HG03039 (cell line): ENCODE data around the gene HPS4.

Source experiments
- ATAC-seq: cut with Tn5 transposase; IDR thresholded peaks from one replicate; pipeline ENCODE4 v1.9.1; 2021; ENCODE audit warnings: mild to moderate bottlenecking, moderate library complexity; ENCODE audit not compliant: unreplicated experiment

Gene HPS4

GRCh38 chr22:26499188-26499703 lies 15.7 kb upstream of the HPS4 start:
- no peak for ATAC-seq

DNA sequence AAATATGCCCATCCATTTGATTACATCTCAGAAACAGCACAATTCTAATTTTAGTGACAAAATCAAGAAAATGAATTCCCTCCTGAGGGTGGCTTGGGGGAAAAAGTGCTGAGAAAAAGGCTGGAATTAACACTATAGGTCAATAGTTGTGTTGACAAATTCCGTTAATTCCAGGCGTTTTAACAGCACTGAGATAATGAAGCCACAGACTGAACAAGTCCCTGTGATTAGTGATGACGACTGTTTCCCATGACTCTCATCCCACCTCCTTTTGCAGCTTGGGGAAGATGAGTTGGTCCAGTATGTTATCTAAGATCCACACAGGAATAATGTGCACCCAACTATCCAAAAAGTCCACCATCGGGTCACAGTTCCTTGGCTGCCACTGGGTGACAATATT lies 12.9 kb upstream of the HPS4 start:
- no peak for ATAC-seq

DNA sequence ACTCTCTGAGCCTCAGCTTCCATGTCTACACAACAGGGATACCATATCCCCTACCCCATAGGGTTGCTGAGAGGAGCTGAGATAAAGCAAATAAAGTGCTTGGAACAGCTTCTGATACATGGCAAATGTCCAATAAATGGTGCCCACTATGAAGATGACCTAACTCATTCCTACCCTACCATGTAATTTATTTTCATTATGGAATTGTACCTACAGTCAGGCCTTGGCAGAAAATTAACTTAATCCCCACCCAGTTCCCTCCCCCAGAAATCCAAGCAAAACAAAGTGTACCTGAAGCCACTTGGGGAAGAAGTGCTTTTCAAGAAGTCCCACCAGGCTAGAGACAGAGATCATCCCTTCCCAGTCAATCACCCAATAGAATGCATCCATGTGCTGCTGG lies 10.9 kb upstream of the HPS4 start:
- ATAC-seq: no peak

- no peak for ATAC-seq
Observed at GRCh38 chr22:26492220-26492619, 8.6 kb upstream of the HPS4 start.

GRCh38 chr22:26489447-26490036 lies 6.0 kb upstream of the HPS4 start:
- ATAC-seq: no peak

DNA sequence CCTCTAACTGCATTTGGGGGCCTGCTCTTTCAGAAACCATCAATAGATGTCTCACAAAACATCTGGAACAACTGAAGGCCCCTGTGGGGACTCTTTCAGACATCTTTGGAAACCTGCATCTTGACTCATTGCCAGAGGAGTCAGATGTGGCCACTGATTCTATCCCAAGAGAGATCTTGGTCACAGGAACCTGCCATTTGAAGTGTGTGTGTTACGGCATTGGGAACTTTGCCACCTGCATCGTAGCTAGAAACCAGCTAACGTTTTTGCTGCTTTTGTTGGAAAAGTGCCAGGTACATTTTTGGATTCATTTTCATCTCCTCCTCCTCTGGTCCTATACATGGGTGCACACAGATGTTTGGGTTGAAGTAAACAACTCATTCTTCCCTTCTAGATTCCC lies 4.4 kb upstream of the HPS4 start:
- no peak for ATAC-seq

- ATAC-seq: no peak
Observed at GRCh38 chr22:26486394-26486793, 2.8 kb upstream of the HPS4 start.

DNA sequence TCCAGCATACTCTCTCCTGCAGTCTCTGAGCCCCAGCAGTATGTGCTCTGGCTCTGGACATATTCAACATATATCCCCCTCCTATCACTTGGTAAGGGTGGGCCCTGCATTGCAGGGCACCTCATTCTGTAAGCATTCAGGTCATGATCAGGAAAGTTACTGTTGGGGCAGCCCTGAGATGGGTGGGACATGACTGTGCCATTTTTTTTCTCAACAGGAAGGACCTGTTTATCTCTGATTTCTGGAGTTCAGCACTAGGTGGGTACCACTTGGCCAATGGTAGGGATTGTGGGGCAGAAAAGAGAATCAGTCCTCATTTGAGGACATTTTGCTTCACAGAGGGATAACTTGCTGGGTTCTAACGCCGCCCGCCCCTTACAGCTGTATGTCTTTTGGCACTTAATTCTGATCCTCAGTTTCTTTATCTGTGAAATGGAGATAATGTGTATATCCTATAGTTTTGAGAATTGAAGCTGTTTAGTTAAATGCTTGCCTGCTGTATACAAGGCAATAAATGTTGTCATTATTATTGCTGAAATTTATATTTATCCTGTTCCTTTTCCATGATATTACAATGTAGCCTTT lies 2.3 kb upstream of the HPS4 start:
- no peak for ATAC-seq

GRCh38 chr22:26485013-26485412 lies 1.4 kb upstream of the HPS4 start:
- no peak for ATAC-seq

DNA sequence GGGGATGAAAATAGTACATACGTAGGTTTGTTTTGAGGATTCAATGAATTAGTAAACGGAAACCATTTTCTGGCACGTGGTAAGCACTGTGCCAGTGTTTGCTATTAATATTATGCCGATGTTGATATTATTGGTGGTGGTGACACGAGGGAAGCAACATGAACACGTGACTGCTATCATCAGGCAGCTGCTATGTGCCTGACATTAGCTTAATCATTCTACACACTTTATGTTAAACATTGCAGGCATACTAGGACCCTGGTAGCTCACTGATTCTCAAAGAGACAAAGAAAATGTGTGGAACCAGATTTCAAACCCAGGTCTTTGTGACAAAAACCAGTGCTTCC lies 750 bp upstream of the HPS4 start:
- no peak for ATAC-seq

GRCh38 chr22:26483043-26483438 lies 542 bp downstream of the HPS4 start:
- ATAC-seq: no peak

- ATAC-seq: no peak
Observed at GRCh38 chr22:26482161-26482560, 1.4 kb downstream of the HPS4 start.

DNA sequence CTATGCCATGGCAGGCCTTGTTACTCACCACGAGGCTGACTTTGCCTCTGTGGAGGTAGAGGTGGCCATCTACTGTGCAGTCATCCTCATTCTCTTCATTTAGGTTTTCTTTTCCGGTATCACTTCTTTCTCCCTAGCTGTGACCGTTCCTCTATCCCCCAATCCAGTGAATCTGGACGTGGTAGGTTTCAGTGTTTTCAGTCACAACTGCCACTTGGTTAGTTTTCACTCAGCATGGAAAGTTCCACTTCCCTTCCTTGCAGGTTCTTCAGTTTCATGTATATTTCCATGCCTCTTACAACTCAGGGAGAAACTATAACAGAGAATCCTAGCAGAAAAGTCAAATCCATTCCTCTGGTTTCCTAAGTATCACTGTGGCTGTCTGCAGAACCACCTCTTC lies 1.9 kb downstream of the HPS4 start:
- no peak for ATAC-seq

- no peak for ATAC-seq
Observed at GRCh38 chr22:26481112-26481693, 2.4 kb downstream of the HPS4 start.

GRCh38 chr22:26480611-26480932 lies 3.0 kb downstream of the HPS4 start:
- no peak for ATAC-seq

- ATAC-seq: no peak
Observed at GRCh38 chr22:26479792-26480610, 3.6 kb downstream of the HPS4 start.

DNA sequence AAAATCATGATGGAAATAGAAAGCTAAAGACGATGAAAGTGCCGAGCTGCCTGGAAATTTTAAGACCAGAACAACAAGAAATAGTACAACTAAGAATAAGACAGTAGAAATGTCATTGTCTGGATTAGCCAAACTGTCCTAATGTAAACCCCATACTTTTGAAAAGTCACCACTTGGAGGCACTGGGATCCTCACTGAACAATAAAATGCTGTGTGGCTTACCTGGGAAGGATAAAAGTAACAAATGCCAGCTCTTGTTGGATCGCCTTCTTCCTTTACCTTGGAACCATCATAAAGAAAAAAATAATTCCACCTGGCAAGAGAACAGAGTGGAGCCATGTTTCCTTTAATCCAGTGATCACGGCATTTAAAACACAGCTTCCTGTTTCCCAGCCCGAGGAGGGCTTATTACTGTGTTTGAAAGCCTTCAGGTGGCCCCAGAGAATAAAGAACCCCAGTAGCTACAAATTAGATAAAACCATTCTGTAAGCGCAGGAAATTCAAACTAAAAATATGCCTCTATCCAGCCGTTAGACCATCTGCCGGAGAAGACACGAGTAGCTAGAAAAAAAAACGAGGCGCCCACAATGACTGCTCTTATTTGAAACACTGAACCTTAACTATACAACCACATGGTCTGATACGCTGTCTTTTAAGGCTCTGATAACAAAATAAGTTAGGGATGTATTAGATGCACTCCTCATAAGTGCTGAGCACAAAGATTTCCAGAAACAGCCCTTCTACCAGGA lies 4.4 kb downstream of the HPS4 start:
- no peak for ATAC-seq

GRCh38 chr22:26477341-26477731 lies 6.2 kb downstream of the HPS4 start:
- no peak for ATAC-seq

- ATAC-seq: no peak
Observed at GRCh38 chr22:26476705-26477340, 6.8 kb downstream of the HPS4 start.

- ATAC-seq: no peak
Observed at GRCh38 chr22:26474682-26475081, 8.9 kb downstream of the HPS4 start.

DNA sequence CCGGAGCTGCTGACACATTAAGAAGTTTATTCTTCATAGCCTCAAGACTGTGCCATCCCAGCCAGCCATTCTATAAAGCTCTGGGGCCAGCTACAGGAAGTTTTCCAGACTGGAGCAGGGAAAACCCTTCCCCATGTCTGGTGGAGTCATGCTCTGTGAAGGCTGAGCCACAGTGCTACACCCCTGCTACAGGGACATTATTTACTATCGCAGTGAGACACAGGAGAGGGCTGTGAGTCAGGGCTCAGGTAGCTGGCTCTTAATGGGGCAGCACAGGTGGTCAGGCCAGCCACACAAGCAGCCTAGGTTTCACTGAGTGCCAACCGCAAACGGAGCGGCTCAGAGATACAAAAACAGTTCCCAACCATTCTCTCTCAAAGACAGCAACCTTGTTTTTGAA lies 12.1 kb downstream of the HPS4 start:
- no peak for ATAC-seq
